GM11168 (cell line): ENCODE results near the gene U2SURP.
"Not testable (repeated sequence)": the region's sequence is repeated elsewhere in the genome, so short reads cannot be mapped to it uniquely, and the experiment has no call there.

Source experiments
- in situ Hi-C: fragments of 300-500 bp; cut with MboI; formaldehyde crosslinking; loops from one replicate; pipeline ENCODE4 v1.12.0; 2022; ENCODE audit warnings: low sequenced_read_pairs; ENCODE audit not compliant: unreplicated experiment

Gene U2SURP

DNA sequence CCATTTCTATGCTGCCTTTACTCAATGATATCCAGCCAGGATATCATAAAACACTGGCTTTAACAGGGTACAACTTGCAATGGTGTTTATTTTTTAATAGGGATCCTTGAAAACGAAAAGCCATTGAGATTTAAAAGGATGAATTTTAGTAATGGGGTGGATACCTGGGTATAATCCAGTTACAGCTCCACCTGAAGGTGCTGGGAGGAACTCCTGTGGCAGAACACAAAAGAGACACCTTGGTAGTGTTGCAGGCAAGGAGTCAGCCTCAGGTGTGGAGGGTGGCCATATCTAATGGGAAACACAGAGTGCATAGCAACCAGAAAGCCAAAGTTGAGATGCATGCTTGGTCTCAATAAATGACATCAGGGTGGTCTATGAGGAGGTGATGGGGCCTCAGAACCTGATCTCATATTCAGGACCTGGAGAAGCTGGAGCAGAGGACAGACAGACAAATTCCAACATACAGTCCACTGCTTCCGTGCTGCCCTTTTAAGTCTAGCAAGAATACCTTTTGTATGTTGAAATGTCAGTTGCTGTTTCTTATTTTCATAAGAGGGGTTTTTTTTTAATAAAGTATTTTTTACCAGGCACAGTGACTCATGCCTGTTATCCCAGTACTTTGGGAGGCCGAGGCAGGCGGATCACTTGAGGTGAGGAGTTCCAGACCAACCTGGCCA is 25.9 kb upstream of the U2SURP start:
- in situ Hi-C loops = no loop called here

DNA sequence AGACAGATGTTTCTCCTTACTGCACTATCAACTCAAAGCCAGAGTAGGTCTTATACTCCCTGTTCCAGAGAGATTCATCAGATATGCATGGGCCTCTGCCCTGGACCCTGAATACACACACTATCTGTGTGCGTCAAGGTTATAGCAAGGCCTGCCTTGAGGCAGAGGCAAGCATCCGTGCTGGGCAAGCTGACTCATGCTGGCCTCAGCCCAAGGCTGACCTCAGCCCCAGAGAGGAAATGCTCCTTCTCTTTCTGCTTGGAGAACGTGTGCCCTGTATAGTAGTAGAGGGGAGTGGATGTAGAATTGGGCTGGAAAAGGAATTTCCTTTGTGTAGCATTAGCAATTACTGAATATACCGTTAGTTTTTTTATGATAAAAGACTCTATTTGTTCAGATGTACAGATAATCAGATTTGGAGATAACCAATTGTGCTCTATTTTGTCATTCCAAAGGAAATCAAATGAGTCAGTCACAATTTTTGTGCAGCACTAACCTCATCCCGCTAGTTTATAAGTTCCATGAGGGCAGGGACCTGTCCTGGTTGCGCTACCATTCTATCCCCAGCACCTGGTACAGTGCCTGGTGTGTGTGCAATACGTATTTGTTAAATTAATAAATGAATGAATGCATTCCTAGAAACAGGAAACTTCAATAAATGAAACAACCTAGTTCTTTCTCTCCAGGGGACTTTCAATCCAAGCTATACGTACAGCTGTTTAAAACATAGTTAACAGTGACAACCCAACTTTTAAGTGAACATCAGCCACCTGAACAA is 24.6 kb upstream of the U2SURP start:
- in situ Hi-C loops = no loop called here

DNA sequence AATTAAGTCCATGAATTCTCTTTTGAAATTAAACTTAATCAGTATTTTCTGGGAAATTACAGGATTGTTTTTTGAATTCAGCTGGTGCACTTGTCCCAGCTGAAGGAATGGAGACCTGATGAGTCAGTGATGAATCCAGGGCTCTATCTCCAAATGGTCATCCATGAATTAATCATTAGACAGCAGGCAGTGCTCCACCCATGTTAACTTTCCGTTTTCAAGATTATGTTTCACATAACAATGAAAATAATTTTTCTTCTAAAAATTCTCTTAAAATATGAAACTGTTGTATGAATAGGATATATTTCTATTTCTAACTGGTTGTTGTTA is 24.0 kb upstream of the U2SURP start:
- in situ Hi-C loops = no loop called here

DNA sequence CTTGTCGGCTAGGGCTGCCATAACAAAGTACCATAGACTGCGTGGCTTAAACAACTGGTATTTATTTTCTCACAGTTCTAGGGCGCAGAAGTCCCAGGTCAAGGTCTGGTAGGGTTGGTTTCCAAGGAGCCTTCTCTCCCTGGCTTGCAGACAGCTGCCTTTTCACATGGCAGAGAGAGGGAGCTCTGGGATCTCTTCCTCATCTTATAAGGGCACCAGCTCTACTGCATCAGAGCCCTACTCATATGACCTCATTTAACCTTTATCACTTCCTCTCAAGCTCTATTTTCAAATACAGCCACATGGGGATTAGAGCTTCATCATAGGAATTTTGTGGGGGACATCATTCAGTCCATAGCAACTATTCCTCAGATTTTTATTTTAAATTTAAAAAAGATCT is 20.3 kb upstream of the U2SURP start:
- in situ Hi-C loops = no loop called here

DNA sequence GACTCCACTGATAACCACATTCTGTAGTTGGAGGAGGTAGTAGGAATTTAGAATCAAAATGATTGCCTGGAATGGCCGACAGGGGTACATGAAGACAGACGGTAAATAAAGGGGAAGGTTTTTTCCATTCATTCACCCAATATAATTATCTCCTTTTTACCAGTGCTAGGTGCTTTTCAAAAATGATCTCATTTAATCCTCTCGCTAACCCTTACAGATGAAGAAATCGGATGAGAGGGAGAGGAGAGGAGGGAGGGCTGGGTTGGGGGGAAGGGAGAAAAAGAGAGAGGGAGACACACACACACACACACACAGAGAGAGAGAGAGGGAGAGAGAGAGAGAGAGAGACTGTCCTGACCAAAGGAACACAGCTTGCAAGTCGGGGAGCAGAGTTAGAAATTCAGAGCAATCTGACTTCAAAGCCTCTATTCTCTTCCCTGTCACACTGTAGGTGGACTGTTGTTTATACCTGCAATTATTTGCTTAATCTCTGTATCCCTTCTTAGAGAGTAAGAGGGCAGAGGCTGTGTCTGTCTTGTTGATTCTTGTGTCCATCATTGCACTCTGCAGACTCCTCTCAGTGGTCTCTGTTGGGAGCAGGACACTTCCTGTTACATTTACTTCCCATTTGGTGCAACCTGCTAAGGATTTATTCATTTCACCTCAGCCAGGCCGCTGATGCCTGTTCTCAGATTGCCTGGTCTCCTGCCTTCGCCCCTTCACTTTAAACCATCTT is 19.2 kb upstream of the U2SURP start:
- in situ Hi-C loops = no loop called here

DNA sequence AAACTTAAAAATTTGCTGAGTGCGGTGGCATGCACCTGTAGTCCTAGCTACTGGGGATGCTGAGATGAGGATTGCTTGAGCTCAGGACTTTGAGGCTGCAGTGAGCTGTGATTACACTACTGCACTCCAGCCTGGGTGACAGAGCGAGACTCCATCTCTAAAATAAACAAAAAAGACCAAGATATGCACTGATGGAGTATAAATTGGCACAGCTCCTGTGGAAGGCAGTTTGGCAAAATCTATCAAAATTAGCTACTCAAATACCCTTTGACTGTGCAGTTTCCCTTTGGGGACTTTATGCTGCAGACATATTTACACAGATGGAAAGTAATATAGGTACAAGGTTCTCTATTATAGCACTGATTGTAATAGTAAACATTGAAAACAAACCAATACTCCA is 18.1 kb upstream of the U2SURP start:
- in situ Hi-C loops = no loop called here

DNA sequence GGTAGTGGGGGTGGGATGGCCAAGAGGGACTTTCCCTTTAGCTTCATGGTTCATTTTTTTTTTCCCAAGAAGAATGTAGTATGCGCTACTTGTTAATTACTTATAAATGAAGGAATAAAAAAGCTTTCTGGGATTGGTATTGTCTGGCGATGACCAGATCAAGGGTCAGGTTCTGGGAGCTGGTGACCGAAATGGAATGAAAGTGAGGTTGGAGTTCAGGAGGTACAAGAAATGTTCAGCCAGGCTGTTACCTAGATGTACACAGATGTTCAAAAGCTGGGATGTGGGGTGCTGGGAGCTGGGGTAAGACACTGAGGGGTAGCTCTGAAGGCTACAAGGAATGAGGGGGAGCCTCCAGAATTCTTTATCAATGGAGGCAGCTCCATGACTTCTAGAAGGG is 17.1 kb upstream of the U2SURP start:
- in situ Hi-C loops = no loop called here

DNA sequence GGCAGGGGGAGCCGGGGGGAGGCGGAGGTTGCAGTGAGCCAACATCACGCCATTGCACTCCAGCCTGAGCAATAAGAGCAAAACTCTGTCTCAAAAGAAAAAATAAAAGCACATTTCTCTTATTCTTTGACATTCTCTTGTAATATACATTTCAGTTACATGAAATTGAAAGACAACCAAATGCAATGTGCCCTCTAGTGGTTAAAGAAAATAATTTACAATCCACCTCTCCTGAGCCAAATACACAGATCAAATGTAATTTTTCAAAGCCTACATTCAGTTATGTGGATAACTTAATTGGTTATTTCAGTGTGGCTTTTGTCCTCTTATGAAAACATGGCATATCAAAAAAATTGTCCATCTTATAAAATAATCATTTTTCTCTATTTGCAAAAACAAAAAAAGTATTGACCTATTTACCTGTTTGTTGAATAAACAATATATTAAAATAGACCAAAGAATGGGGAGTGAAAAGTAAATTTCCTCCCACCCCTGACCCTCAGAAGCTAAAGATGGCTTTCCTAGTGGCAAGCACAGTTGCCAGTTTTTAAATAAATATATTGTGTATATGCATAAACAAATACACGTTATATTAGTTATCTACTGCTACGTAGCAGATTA is 14.2 kb upstream of the U2SURP start:
- in situ Hi-C loops = no loop called here

DNA sequence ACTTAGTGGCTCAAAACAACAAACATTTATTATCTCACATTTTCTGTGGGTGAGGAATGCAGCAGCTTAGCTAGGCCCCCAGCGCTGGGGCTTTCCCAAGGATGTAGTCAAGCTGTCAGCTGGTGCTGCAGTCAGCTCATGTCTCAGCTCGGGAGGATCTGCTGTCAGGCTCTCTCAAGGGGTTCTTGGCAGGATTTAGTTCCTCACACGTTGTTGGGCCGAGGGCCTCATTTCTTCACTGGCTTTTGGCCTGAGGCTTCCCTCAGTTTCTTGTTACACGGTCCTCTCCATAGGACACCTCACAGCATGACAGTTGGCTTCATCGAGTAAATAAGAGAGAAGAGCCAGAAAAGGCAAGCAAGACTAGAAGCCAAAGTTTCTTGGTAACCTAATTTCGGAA is 13.7 kb upstream of the U2SURP start:
- in situ Hi-C loops = no loop called here

DNA sequence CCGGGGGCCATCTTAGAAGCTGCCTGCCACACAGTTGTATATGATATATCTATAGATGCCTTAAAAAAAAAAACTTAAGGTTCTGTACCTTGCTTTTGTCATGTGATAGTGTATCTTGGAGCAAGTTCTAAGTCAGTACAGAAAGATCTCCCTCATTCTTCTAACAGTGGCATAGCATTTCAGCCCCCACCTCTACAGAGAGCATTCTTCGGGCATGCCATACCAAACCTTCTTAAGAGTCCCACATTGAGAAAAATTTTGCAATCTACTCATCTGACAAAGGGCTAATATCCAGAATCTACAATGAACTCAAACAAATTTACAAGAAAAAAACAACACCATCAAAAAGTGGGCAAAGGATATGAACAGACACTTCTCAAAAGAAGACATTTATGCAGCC is 13.1 kb upstream of the U2SURP start:
- in situ Hi-C loops = not testable (repeated sequence)

DNA sequence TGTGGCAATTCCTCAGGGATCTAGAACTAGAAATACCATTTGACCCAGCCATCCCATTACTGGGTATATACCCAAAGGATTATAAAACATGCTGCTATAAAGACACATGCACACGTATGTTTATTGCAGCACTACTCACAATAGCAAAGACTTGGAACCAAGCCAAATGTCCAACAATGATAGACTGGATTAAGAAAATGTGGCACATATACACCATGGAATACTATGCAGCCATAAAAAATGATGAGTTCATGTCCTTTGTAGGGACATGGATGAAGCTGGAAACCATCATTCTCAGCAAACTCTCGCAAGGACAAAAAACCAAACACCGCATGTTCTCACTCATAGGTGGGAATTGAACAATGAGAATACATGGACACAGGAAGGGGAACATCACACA is 12.5 kb upstream of the U2SURP start:
- in situ Hi-C loops = not testable (repeated sequence)

DNA sequence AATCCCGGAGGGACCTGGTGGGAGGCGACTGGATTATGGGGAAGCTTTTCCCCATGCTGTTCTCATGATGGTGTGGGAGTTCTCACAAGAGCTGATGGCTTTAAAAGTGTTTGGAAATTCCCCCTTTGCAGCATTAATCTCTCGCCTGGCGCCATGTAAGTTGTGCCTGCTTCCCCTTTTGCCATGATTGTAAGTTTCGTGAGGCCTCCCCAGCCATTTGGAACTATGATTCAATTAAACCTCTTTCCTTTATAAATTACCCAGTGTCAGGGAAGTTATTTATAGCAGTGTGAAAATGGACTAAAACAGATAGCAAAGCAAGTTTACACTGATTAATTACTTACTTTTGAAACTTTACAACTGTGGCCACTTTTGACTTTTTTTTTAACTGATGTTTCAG is 10.6 kb upstream of the U2SURP start:
- in situ Hi-C loops = loop anchor here (5.0 to 10.0 kb wide), 3 partner anchors 63 to 396 kb away; partner anchors contain the start of gene PLS1

DNA sequence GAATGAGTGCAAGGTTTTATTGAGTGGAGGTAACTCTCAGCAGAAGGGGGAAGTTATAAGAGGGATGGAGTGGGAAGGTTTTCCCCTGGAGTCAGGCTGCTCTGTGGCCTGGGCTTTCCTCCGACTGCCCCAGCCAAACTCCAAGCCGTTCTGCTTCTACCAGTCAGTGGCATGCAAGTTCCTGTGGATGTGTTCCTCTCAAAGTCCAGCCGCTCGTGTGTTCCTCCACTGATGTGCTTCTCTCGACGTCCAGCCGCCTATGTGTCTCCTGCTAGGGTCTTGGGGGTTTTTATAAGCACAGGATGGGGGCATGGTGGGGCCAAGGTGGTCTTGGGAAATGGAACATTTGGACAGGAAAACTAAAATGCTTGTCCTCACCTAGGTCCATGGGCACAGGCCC is 9.0 kb upstream of the U2SURP start:
- in situ Hi-C loops = loop anchor here (5.0 to 10.0 kb wide), 3 partner anchors 65 to 398 kb away; partner anchors contain the start of gene PLS1

DNA sequence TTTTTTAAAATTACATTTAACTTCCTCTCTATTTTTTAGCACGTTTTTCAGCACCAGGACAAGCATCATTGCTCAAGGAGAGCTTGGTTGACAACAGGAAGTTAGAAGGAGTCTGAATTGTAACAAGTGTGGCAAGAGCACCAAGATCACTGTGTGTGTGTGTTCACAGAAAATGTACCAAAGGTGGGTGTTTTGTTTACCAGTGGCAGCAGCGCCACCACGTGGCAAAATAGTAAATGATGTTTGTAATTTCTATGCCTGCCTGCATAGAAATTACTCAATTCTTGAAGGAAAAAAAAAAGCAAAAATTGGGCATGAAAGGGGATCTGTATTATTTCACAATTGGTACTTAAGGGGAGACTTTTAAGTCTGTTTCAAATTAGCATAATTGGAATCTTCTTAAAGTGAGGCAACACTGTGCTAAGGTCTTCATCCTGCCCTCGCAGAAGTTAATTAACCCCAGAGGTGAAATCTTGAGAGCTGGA is 7.4 kb upstream of the U2SURP start:
- in situ Hi-C loops = loop anchor here (5.0 to 10.0 kb wide), 3 partner anchors 67 to 399 kb away; partner anchors contain the start of gene PLS1

DNA sequence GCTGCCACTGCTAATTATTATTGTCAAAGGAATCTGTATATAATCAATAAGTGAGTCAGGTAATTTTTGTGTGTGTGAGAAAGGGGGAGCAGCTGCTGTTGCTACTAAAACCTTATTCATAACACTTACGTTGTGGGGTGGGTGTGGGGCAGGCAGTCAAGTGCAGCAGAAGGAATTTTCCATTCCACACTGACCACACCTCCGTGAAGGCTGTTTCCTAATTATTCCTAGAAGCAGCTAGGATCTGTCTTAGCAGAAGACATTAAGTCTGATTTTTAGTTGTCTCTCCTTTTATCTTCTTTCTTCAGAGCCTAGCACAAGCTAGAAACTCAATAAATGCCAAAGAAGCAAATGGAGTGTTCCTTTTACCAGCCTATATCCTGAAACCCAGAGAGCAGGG is 4.0 kb upstream of the U2SURP start:
- in situ Hi-C loops = loop anchor here (10.0 kb wide), 1 partner anchor 403 kb away; the partner anchor contains the start of gene PLS1

DNA sequence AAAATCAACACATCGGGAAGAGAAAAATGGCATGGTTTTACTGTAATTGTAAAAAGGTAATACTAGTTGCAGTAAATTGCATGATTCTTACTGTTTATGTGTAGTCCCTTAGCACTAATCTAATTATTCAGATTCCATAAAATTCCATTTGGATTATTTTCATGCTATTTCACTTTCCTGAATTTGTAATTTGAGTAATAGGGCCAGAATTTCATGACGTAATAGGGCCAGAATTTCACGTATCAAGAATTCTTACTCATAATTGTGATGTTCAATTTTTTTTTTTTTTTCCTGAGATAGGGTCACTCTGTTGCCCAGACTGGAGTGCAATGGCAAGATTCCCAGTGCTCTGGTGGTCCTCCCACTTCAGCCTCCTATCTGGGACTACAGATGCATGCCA is 2.9 kb upstream of the U2SURP start:
- in situ Hi-C loops = loop anchor here (10.0 kb wide), 1 partner anchor 404 kb away; the partner anchor contains the start of gene PLS1

DNA sequence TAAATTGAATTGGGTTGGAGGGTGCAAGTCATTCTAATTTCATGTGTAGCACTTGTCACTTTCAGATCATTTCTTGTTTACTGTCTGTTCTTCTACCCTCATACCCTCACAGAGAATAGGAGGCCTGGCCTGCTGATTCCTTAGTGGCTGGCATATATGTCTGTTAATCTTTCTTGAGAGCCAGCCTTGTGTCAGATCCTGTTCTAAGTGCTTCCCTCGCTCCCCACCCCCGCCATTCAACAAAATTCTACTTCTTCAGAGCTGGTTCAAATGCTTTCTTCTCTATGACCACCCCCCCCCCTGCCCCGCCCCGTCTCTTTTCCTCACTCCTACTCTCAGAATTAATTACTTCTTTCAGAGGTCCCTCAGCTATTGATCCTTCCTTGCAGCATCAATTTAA is 1.5 kb upstream of the U2SURP start:
- in situ Hi-C loops = loop anchor here (10.0 kb wide), 1 partner anchor 405 kb away; the partner anchor contains the start of gene PLS1

DNA sequence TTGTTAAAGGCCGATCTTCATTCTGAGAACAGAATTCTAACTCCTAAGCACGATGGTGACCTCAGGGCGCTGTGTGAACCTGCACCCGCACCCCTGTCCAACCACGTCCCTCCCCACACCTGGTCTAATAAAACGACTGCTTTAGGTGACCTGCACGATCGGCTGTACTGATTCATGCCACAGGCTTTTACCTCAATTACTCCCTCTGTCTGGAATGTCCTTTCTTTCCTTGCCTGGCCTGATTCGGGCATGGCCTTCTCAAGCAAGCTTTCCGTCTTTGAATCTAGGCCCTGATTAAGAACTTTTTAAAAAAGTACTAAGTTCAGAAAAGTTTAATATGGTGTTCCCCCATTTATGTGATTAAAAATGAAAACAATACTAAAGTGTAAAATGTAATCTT is 842 bp upstream of the U2SURP start:
- in situ Hi-C loops = no loop called here

DNA sequence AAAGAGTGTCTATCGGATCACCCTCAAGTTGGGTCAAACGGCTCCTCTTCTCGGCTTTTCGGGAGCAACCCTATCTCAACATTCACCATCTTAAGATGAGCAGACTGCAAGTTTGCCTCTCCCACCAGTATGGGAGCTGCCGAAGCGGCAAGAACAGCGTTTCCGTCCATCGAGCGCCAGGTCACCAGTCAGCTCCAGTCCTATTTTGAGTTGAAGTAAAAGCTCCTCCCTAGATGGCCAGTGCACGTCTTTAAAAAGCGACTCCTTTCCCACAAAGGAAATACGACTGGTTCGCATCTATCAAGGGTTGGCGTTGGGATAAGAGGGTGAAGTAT is 369 bp upstream of the U2SURP start:
- in situ Hi-C loops = no loop called here

DNA sequence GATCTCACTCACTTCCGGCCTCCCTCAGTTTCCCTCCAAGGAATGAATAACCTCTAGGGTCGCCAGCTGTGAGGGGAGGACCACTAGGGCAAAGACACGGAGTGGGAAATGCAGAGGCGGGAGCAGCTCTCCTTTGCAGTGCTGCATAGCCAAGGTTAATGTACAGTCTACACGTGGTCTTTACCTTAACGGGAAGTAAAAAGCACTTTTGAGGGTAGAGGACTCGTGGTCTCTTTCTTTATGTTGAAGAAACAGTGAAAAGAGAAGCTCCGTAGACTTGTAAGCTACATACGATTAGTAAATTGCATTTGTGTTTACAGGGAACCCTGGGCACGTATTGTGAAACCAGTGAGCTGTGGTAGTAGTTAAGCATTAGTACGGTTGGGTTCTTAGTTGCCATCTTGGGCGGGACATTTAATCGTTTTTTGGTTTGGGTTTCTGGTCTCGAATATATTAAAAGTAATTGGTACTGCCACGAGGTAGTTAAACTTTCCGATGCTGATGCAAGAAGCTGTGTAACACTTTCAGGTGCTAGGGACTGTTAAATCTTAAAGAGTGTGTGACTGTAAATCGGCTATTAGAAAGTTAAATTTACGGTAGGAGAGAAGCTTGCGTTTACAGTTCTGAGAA is 828 bp downstream of the U2SURP start:
- in situ Hi-C loops = no loop called here
